Fibroblast of pulmonary artery (primary cell): Measurements from ENCODE around the gene ZNF438.
A peak's percentile ranks its signal among the peaks of the same experiment; 100 is the strongest.
"Not testable (repeated sequence)": the region's sequence is repeated elsewhere in the genome, so short reads cannot be mapped to it uniquely, and the experiment has no call there.

Source experiments
- DNase-seq: peaks from one replicate; pipeline ENCODE4 v3.0.0-alpha.2; 2010; ENCODE audit warnings: low read depth
- H3K4me3 ChIP-seq: replicated peaks from 2 replicates; pipeline ENCODE4 v1.5.1; 2011; ENCODE audit warnings: low read depth, mild to moderate bottlenecking, control low read depth, low read length, moderate library complexity
- TF ChIP-seq, protein P1 (sequence below): IDR thresholded peaks from 2 replicates; pipeline ENCODE4 v1.5.1; 2011; ENCODE audit warnings: mild to moderate bottlenecking, control low read depth, low read length, inconsistent platforms; ENCODE audit errors: missing control alignments

Gene ZNF438

DNA sequence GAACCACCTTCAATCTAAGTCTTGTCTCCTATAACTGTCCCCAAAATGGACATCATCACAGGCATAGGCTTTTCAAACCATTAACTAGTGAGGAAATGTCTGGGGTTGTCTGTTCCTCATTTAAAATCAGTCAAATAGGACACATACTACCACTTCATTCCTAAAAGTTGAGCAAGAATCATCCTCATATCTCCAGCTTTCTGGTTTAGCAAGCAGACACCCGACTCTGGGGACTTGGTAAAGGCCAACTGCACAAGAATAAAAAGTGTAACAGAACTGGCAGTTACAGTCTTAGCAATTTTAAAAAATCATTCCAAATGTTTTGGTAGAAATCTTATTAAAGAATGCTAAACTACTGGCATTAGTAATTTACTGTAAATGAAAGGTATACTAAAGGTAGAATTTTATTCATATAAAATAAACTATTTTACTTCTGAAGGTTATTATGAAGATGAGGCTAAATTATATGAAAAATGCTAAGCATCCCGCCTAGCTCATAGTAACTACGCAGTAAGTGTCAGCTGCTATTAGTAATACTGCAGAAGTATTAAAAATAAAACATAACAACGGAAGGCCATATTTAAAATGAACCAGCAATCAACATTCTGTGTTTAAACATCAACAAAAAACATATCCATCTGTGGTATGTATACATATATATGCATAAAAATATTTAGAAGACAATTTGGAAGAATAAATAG lies 60.8 kb downstream of the ZNF438 start:
- H3K4me3 ChIP-seq, result no peak overlapping the region
- TF ChIP-seq, protein P1, sequence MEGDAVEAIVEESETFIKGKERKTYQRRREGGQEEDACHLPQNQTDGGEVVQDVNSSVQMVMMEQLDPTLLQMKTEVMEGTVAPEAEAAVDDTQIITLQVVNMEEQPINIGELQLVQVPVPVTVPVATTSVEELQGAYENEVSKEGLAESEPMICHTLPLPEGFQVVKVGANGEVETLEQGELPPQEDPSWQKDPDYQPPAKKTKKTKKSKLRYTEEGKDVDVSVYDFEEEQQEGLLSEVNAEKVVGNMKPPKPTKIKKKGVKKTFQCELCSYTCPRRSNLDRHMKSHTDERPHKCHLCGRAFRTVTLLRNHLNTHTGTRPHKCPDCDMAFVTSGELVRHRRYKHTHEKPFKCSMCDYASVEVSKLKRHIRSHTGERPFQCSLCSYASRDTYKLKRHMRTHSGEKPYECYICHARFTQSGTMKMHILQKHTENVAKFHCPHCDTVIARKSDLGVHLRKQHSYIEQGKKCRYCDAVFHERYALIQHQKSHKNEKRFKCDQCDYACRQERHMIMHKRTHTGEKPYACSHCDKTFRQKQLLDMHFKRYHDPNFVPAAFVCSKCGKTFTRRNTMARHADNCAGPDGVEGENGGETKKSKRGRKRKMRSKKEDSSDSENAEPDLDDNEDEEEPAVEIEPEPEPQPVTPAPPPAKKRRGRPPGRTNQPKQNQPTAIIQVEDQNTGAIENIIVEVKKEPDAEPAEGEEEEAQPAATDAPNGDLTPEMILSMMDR, result no peak
- peak; percentile 48 for DNase-seq

DNA sequence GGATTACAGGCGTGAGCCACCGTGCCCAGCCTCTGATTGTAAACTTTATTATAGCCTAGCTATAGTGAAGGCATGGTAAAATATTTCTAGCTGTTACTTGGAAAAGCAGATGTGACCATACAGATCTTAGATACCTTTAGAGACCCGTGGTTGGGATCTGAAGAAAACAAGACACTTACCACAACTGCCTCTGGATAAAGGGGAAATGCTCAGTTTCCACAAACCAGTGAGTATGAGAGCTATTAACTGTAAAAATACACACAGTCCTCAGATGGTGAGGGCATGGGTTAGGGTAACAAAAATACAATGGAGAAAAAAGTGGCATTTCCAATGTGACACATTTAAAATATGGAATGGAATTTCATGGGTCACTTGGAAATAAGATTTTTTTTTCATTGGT lies 63.0 kb downstream of the ZNF438 start:
- H3K4me3 ChIP-seq, result no peak overlapping the region
- TF ChIP-seq, protein P1, result no peak
- DNase-seq, result no peak

- TF ChIP-seq, protein P1, result no peak
- no peak overlapping the region for H3K4me3 ChIP-seq
- peak; percentile 24 for DNase-seq
These were observed 63.8 kb downstream of the ZNF438 start for GRCh38 chr10:30967650-30968410.

- TF ChIP-seq, protein P1, result no peak
- DNase-seq, result no peak
- H3K4me3 ChIP-seq, result no peak overlapping the region
These were observed 67.4 kb downstream of the ZNF438 start for GRCh38 chr10:30963992-30964930.

DNA sequence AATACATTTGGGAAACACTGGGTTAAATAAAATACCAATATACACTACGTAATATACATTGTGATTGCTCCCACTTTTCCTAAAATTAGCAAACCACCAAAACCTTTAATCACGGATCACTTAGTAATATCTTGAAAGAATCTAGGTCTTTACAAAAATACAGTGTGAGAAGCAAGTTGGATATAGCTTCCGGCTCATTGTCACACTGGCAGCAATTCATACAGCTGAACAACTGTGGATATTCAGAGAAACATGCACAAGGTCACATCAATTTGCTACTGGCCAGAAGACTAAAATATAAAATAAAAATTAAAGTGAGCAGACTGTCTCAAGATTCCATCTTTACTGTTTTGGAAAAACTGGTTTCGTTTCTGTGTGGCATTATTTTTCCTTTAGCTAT lies 69.1 kb downstream of the ZNF438 start:
- DNase-seq, result no peak
- no peak overlapping the region for H3K4me3 ChIP-seq
- TF ChIP-seq, protein P1, result no peak

DNA sequence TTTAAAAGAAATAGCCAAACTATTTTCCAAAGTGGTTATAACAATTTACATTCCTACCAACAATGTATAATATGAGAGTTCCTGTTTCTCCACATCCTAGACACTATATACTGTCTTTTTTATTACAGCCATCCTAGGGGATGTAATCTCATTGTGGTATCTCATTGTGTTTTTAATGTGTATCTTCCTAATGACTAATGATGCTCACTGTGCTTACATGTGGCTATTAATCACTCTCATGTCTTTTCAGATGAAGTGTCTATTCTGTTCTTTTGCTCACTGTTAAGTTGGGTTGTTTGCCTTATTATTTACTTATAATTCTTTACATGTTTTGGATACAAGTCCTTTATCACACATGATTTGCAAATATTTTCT lies 71.8 kb downstream of the ZNF438 start:
- DNase-seq, result no peak
- H3K4me3 ChIP-seq, result no peak overlapping the region
- TF ChIP-seq, protein P1, result no peak

DNA sequence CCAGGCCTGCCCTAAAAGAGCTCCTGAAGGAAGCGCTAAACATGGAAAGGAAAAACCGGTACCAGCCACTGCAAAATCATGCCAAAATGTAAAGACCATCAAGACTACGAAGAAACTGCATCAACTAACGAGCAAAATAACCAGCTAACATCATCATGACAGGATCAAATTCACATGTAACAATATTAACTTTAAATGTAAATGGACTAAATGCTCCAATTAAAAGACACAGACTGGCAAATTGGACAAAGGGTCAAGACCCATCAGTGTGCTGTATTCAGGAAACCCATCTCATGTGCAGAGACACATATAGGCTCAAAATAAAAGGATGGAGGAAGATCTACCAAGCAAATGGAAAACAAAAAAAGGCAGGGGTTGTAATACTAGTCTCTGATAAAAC lies 82.4 kb downstream of the ZNF438 start:
- not testable (repeated sequence) for H3K4me3 ChIP-seq, DNase-seq
